PC-3 (cell line): ENCODE results near the gene IPCEF1.

Experiments
- CTCF ChIP-seq: fragments of 300-600 bp; sonication (generic); conservative IDR thresholded peaks from 2 replicates; pipeline ENCODE4 v1.5.1; 2017; ENCODE audit warnings: antibody characterized with exemption, low read depth, mild to moderate bottlenecking, low read length
- EZH2 ChIP-seq: fragments of 300-600 bp; sonication (generic); IDR thresholded peaks from one replicate; pipeline ENCODE4 v1.6.1; 2017; ENCODE audit warnings: antibody characterized with exemption, mild to moderate bottlenecking, low read length; ENCODE audit not compliant: unreplicated experiment
- EZH2phosphoT487 ChIP-seq: fragments of 300-600 bp; sonication (generic); IDR thresholded peaks from 2 replicates; pipeline ENCODE4 v1.6.1; 2018; ENCODE audit warnings: mild to moderate bottlenecking, antibody characterized with exemption, low read length, borderline replicate concordance

DNA sequence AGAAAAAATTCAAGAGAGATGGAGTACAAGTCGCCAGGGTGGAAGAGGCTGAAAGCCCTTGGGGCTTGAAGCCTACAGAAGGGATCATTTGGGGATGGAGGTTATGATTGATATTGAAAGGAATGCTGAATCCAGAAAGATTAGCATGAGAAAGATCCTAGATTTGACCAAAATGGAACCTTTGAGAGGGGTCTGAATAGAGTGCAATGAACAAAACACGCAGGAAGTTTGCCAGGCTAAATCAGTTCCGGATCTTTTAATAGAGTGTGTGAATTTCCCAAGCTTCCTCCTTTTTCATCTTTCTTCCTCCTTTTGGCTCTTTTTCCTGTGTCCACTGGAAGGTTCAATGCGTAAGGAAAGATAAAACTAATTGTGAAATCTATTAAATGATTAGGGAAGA, 15.3 kb downstream of the IPCEF1 start:
- TF ChIP-seq CTCF (no peak), EZH2 (no peak), EZH2phosphoT487 (no peak)
